ENCODE data around the gene CNGA1.

Gene CNGA1

DNA sequence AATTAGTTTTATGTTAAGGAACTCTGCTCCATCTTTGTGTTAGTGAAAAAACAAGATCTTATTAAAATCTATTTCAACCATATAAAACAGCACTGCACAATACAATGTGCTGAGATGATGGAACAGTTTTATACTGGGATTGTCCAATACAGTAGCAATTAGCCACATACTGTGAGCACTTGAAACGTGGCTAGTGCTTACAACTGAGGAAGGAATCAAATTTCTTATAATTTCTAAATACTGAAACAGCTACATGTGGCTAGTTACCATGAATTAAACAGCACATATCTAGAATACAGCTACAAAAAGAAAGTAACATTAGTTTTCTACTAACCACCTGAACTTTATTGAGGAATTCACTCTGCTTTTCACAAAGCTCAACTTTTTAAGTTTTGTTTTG, 116.8 kb downstream of the CNGA1 start:
- DNase-seq (ENCODE audit: low spot score): no peak

DNA sequence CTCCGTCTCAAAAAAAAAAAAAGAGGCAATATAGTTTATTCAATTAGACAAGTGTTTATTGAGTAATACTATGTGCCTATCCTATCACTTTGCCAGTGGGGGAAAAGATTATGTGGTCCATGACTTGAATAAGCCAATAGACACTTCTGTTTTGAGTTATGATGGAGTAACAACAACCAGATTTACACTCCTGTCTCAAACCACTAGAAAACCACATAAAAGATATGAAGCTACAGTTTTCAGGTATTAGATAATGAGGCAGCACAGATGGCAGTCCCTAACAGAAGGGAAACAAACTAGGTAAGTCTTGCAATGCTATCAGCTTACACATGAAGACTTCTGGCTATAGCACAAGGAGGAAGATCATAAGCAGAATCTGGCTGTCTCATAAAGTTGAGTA, 124.6 kb downstream of the CNGA1 start:
- DNase-seq (ENCODE audit: low spot score): no peak

All from NAMALWA (cell line).